Urinary bladder (tissue), 4 donors: ENCODE results near the gene PLCB2. TPM values are rescaled to one million over a fixed set of nuclear protein-coding genes. Genes with fewer than 3 reads are reported as not detected.

Experiments
- DNase-seq: peaks from one replicate; pipeline ENCODE4 v3.0.0-alpha.2; 2015; ENCODE audit errors: extremely low spot score
- H3K27ac ChIP-seq: one replicate; pipeline ENCODE4 v1.5.1; 2013; ENCODE audit warnings: low read depth, mild to moderate bottlenecking, moderate library complexity
- H3K36me3 ChIP-seq: one replicate; pipeline ENCODE4 v1.6.1; 2013; ENCODE audit warnings: mild to moderate bottlenecking, moderate library complexity; ENCODE audit not compliant: insufficient read depth
- H3K4me1 ChIP-seq: one replicate; pipeline ENCODE4 v1.6.1; 2013; ENCODE audit warnings: mild to moderate bottlenecking, moderate library complexity; ENCODE audit not compliant: insufficient read depth
- H3K4me3 ChIP-seq: one replicate; pipeline ENCODE4 v1.5.1; 2013; ENCODE audit warnings: low read depth, low read length
- WGBS: extraction: QIAGEN DNeasy Blood & Tissue Kit; methylation state at CpG from one replicate; pipeline ENCODE4 v1.1.7; 2013; 5-methylcytosine and 5-hydroxymethylcytosine counted together
- polyA plus RNA-seq: library from polyadenylated mRNA; stranded (reverse); fragments of 200-250 nt; gene quantifications from one replicate; pipeline ENCODE4 v1.2.3, GENCODE V29; 2013
- total RNA-seq: library from RNA; depleted of rRNA; stranded (reverse); fragments of >200 nt; gene quantifications from one replicate; pipeline ENCODE4 v1.2.3, GENCODE V29; 2014
- donor health status: healthy with polysubstance abuse.
- donor health status: healthy.

The PLCB2 gene
- total and polyA plus RNA-seq, 2 donors: 3.9 to 9.8 TPM

DNA sequence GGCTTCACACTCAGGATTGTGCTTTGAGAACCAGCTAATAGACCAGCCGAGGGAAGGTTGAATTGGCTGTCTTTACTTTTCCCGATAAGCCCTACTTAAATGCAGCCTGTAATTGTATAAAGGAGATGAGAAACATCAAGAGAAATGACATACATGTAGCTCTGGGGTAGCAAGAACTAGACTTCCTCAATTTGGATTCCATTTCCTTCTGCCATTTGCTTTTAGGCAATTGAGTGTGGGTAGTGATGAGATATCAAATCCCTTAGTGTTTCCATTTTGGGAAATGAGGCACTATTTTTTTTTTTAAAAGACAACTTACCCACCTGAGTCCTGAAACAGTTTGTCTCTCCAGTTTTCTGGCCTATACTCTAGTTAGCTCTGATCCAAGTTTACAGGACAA is 18.0 kb upstream of the PLCB2 start:
- Histone ChIP-seq H3K4me1 (peaks cover 4% of the 10 kb centered on the region), H3K4me3 (no peak overlapping the region), H3K27ac (no peak overlapping the region), H3K36me3 (no peaks in the 10 kb centered on the region)
- WGBS: 88% methylated on average over 2 of the region's 2 CpGs
- DNase-seq: no peak

DNA sequence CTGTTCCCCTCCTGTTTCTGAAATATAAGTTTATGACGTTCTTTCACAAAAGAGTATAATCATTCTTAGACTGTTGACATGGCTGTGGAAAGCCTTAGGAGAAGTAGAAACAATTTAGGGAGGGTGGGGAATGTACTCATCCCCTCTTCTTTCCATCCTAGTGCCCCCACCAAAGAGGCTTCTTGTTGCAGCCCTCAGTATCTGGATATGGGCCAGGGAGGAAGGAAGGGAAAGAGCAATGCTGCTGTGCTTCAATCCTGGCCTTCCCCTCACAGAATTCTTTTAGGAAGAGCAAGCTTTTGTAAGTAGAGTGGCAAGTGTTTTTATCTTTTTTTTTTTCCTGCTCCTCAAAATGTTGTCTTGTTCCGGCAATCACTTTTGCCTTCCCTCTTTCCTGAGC is 17.5 kb upstream of the PLCB2 start:
- Histone ChIP-seq H3K36me3 (no peaks in the 10 kb centered on the region), H3K27ac (no peak overlapping the region), H3K4me1 (peaks cover 4% of the 10 kb centered on the region), H3K4me3 (peak overlapping the region; percentile 85)
- WGBS: 68% methylated on average over 2 of the region's 2 CpGs
- DNase-seq: no peak

GRCh38 chr15:40323953-40324937 is 16.5 kb upstream of the PLCB2 start:
- WGBS: under 1% methylated on average over 101 of the region's 101 CpGs
- DNase-seq: no peak
- H3K4me3 ChIP-seq: peak overlapping the region; percentile 85
- H3K36me3 ChIP-seq: no peaks in the 10 kb centered on the region
- peaks cover 4% of the 10 kb centered on the region for H3K4me1 ChIP-seq
- H3K27ac ChIP-seq: peak overlapping the region; percentile 39

GRCh38 chr15:40323239-40323952 is 15.7 kb upstream of the PLCB2 start, which contains the start of gene INAFM2:
INAFM2 (plus strand) TSS chr15:40323692; CDS start chr15:40324056, 364 bp downstream.
- peak; percentile 84 for DNase-seq
- Histone ChIP-seq H3K4me1 (peaks cover 4% of the 10 kb centered on the region), H3K27ac (peak within 1 kb of the TSS; percentile 39), H3K4me3 (peak within 1 kb of the TSS; percentile 85), H3K36me3 (no peaks in the 10 kb centered on the region)
- under 1% methylated on average over 101 of the region's 103 CpGs for WGBS

GRCh38 chr15:40322531-40323238 is 14.9 kb upstream of the PLCB2 start:
- Histone ChIP-seq H3K4me1 (peaks cover 4% of the 10 kb centered on the region), H3K36me3 (no peaks in the 10 kb centered on the region), H3K4me3 (peak overlapping the region; percentile 85), H3K27ac (no peak overlapping the region)
- 34% methylated on average over 26 of the region's 26 CpGs for WGBS
- no peak for DNase-seq

GRCh38 chr15:40320931-40321371 is 13.2 kb upstream of the PLCB2 start:
- 2% methylated on average over 2 of the region's 2 CpGs for WGBS
- Histone ChIP-seq H3K4me3 (no peak overlapping the region), H3K36me3 (no peaks in the 10 kb centered on the region), H3K4me1 (peaks cover 3% of the 10 kb centered on the region), H3K27ac (no peak overlapping the region)
- no peak for DNase-seq

- Histone ChIP-seq H3K36me3 (no peaks in the 10 kb centered on the region), H3K27ac (no peak overlapping the region), H3K4me3 (no peak overlapping the region), H3K4me1 (peaks cover 2% of the 10 kb centered on the region)
- 96% methylated on average over 1 of the region's 1 CpG for WGBS
- DNase-seq: no peak
Observed at GRCh38 chr15:40320409-40320808, 12.7 kb upstream of the PLCB2 start.

GRCh38 chr15:40317580-40317979 is 9.8 kb upstream of the PLCB2 start:
- H3K4me1 ChIP-seq: no peaks in the 10 kb centered on the region
- WGBS: 70% methylated on average over 4 of the region's 4 CpGs
- no peak overlapping the region for H3K27ac ChIP-seq
- no peak overlapping the region for H3K4me3 ChIP-seq
- DNase-seq: no peak
- no peaks in the 10 kb centered on the region for H3K36me3 ChIP-seq

DNA sequence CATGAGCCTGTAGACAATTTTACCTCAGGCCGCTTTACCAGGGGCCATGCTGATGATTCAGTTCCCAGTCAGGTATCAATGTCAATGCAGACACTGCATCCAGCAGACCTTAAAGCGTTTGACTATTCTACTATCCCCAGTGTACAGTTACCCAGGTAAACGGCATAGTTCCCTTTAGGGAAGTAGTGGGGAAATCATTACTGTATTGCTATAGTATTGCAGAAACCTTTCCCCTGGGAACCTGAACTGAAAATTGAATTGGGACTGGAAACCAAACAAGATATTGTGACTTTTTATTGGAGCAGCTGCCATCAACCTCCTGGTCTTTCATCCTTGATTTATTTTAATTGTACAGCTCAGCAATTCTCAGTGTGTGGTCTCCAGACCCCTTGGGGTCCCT is 9.2 kb upstream of the PLCB2 start:
- Histone ChIP-seq H3K4me1 (no peaks in the 10 kb centered on the region), H3K27ac (no peak overlapping the region), H3K36me3 (no peaks in the 10 kb centered on the region), H3K4me3 (no peak overlapping the region)
- DNase-seq: no peak
- WGBS: 80% methylated on average over 3 of the region's 3 CpGs

DNA sequence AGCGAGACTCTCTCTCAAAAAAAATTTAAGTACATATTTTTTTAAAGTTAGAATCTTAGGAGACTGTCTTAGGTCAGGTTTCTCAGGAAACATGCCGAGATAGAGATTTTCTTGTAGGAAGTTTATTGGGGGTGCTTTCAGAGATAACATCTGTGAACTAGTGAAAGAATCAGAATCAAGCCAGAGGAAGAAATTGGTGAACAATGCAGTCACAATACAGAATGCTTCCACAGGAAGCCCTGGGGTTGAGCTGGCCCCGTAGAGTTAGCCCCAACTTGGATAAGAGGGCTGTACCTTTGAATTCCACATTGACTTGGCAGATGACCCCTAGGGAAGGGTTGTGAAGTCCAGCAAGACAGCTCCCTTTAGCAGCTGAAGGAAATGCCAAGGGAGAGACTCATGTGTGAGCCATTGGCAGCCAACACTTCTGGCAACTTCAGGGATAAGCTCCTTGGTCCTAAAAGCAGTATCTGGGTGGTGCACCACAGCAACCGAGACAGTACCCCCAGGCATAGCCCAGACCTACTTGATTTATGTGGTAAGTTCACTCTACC is 7.1 kb upstream of the PLCB2 start:
- WGBS: 71% methylated on average over 4 of the region's 4 CpGs
- Histone ChIP-seq H3K36me3 (no peaks in the 10 kb centered on the region), H3K27ac (no peak overlapping the region), H3K4me3 (no peak overlapping the region), H3K4me1 (no peaks in the 10 kb centered on the region)
- DNase-seq: no peak

DNA sequence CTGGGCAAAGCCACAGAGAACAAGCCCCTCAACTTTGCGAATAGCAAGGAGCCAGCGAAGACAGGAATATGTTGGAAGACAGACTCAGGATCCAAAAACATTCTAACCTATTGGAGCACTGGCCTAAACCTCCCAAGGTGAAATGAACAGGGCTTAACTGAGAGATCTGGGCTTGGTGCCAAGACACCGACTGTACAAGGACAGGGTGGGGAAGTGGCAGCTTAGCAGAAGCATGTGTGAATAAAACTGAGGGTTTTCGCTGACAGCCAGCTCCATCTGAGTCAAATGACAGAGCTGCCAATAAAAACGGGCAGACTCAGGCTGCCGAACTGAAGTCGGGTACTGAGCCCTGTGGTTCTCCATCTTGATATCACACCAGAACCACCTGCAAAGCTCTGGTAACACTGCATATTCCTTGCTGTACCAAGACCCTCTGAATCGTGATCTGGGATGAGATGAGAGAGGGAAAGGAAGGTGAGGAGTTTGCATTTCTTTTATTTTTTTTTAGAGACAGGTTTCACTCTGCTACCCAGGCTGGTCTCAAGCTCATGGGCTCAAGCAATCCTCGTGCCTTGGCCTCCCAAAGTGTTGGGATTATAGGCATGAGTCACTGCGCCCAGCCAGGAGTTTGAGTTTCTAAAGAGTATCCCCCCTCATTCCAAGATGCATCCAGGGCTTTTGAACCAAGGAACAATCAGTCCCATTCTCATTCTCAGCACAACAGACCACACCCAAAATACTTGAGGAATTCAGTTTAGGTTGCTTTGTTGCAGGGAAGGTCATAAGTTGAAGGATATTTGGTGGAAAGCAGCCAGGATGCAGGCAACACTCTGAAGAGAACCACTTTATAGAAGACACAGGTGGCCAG is 6.0 kb upstream of the PLCB2 start:
- Histone ChIP-seq H3K27ac (no peak overlapping the region), H3K36me3 (no peaks in the 10 kb centered on the region), H3K4me1 (no peaks in the 10 kb centered on the region), H3K4me3 (no peak overlapping the region)
- DNase-seq: no peak
- WGBS: 43% methylated on average over 10 of the region's 10 CpGs

GRCh38 chr15:40312370-40313158 is 4.8 kb upstream of the PLCB2 start:
- H3K36me3 ChIP-seq: no peaks in the 10 kb centered on the region
- WGBS: 88% methylated on average over 10 of the region's 10 CpGs
- no peak overlapping the region for H3K27ac ChIP-seq
- DNase-seq: no peak
- H3K4me3 ChIP-seq: no peak overlapping the region
- H3K4me1 ChIP-seq: no peaks in the 10 kb centered on the region
